PFSK-1 (cell line): ENCODE data around the gene C3orf20.

Experiments used
- FOXP2 ChIP-seq: optimal IDR thresholded peaks from 2 replicates; pipeline ENCODE3; 2011; ENCODE audit warnings: borderline replicate concordance, control low read depth, inconsistent platforms; ENCODE audit not compliant: insufficient read depth; ENCODE audit errors: extremely low read length, extremely low read depth
- POLR2AphosphoS5 ChIP-seq: IDR thresholded peaks from 2 replicates; pipeline ENCODE4 v1.6.1; 2012; ENCODE audit warnings: low read depth, mild to moderate bottlenecking, control low read depth, low read length, moderate library complexity
- REST ChIP-seq, 2 experiments: IDR thresholded peaks; 2 replicates each; pipeline versions ENCODE4 v1.6.1 to v1.8.0; 2011 to 2012; ENCODE audit warnings: low read depth in 2 of 2, low read length in 2 of 2, control low read depth in 1 of 2, inconsistent platforms in 1 of 2, mild to moderate bottlenecking in 1 of 2, moderate library complexity in 1 of 2; ENCODE audit not compliant: insufficient read depth in 1 of 2
- SIN3A ChIP-seq: IDR thresholded peaks from 2 replicates; pipeline ENCODE4 v1.6.1; 2012; ENCODE audit warnings: mild to moderate bottlenecking, low read length, moderate library complexity, borderline replicate concordance; ENCODE audit not compliant: insufficient read depth
- TAF1 ChIP-seq: IDR thresholded peaks from 2 replicates; pipeline ENCODE4 v1.6.1; 2012; ENCODE audit warnings: low read length, control low read depth, borderline replicate concordance; ENCODE audit not compliant: insufficient read depth

The C3orf20 gene

GRCh38 chr3:14636496-14637087, 38.3 kb upstream of the C3orf20 start:
- no peak for TF ChIP-seq POLR2AphosphoS5
- TF ChIP-seq TAF1: no peak
- TF ChIP-seq SIN3A: no peak
- no peak for TF ChIP-seq REST (IDR thresholded peaks at IDR 0.05; ENCODE audit: insufficient read depth in 1 of 2, low read depth in 2 of 2, low read length in 2 of 2)

- TF ChIP-seq TAF1 (no peak), REST (IDR thresholded peaks at IDR 0.05; ENCODE audit: insufficient read depth in 1 of 2, low read depth in 2 of 2, low read length in 2 of 2) (no peak), SIN3A (no peak), POLR2AphosphoS5 (no peak), FOXP2 (no peak)
These were observed 34.8 kb upstream of the C3orf20 start for GRCh38 chr3:14640157-14640562.

- TF ChIP-seq POLR2AphosphoS5 (no peak), FOXP2 (no peak), REST (IDR thresholded peaks at IDR 0.05; ENCODE audit: insufficient read depth in 1 of 2, low read depth in 2 of 2, low read length in 2 of 2) (no peak), SIN3A (no peak), TAF1 (no peak)
These were observed 34.2 kb upstream of the C3orf20 start for GRCh38 chr3:14640734-14641133.

GRCh38 chr3:14641346-14641745, 33.6 kb upstream of the C3orf20 start:
- TF ChIP-seq FOXP2: no peak
- no peak for TF ChIP-seq SIN3A
- TF ChIP-seq POLR2AphosphoS5: no peak
- TF ChIP-seq REST (IDR thresholded peaks at IDR 0.05; ENCODE audit: insufficient read depth in 1 of 2, low read depth in 2 of 2, low read length in 2 of 2): no peak
- TF ChIP-seq TAF1: no peak

GRCh38 chr3:14645453-14645852, 29.5 kb upstream of the C3orf20 start:
- TF ChIP-seq TAF1 (no peak), REST (IDR thresholded peaks at IDR 0.05; ENCODE audit: insufficient read depth in 1 of 2, low read depth in 2 of 2, low read length in 2 of 2) (no peak), SIN3A (no peak)
